Mammary epithelial cell (primary cell): ENCODE results near the gene ASIC4.

Experiments
- CTCF ChIP-seq, 2 donors: IDR thresholded peaks in 1 of 2; conservative IDR thresholded peaks in 1 of 2; 2 replicates each; pipeline ENCODE4 v1.5.1; 2011 to 2012; ENCODE audit warnings: inconsistent platforms in 2 of 2, low read length in 2 of 2, mild to moderate bottlenecking in 2 of 2, control low read depth in 1 of 2, low read depth in 1 of 2; ENCODE audit not compliant: insufficient read depth in 1 of 2; ENCODE audit errors: extremely low read depth in 1 of 2
- EZH2 ChIP-seq: IDR thresholded peaks from 2 replicates; pipeline ENCODE4 v1.6.1; 2012; ENCODE audit warnings: low read length, inconsistent platforms, borderline replicate concordance

GRCh38 chr2:219500135-219500534, 14.1 kb upstream of the ASIC4 start:
- TF ChIP-seq CTCF (conservative IDR thresholded peaks at IDR 0.05 in 1 of 2, IDR thresholded peaks at IDR 0.05 in 1 of 2; ENCODE audit: extremely low read depth in 1 of 2, insufficient read depth in 1 of 2, low read depth in 1 of 2, low read length in 2 of 2), result peak; percentile 20 to 37
- no peak for TF ChIP-seq EZH2
